HG02840 (cell line): Measurements from ENCODE around the gene ATP2A3.

Source experiments
- ATAC-seq: cut with Tn5 transposase; IDR thresholded peaks from one replicate; pipeline ENCODE4 v1.9.1; 2021; ENCODE audit warnings: mild to moderate bottlenecking, moderate library complexity, moderate number of reproducible peaks; ENCODE audit not compliant: unreplicated experiment, low FRiP score

ATP2A3 gene

DNA sequence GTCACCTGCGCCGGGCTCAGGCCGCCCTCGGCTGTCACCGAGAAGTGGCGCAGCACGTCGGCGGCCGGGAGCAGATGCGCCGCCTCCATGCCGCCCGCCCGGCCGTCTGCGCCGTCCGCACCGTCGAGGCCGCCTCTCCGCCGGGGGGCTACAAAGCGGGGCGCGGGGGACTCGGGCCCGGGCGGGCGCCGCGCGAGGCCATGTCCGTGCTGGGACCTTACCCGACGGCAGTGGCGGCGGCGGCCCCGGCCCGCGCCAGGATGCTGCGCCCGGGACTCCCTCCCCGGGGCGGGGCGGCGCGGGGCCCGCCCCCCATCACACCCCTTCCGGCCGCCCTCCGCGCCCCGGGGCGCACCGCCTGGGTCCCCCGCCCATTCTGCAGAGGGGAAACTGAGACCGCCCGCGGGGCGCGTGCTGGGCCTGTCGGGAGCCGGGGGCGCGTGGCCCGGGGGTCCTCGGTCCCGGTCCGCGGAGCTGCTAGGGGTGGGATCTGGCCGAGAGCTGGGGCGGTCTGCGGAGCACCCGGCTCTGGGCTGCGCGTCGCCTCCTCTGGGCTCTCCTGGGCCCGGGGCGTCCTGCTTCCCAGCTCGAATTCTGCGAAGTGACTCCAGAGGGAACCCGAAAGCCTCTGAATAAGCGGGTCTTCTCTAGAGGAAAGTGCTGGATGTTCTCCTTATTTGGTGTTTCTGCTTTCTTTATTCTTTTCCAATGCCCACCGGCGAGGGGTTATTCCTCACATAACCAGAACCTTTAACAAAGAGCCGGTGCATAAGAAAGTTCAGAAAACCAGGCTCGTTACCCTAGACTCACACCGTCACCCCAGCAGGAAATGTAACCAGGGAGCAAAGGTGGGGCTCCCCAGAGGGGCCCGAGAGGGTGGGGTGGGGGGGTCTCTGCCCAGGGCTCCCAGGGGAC is at the start of gene ATP2A3:
Gene ATP2A3 (minus strand): TSS at position 235 of the 915 bp plus-strand sequence. CDS start 146 bp downstream, at position 89.
- ATAC-seq, result no peak

DNA sequence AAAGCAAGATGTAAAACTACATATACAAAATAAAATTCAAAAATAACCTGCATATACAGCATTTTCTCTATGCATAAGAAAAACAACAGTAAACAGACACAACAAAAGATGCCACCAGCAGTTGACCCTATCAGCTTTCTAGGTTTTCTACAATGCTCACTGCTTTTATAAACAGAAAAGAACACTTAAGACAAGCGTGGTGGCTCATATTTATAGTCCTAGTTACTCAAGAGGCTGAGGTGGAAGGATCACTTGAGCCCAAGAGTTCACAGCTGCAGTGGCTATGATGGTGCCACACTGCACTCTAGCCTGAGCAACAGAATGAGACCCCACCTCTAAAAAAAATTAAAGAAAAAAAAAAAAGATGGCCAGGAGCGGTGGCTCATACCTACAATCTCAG is 46.5 kb upstream of the ATP2A3 start:
- ATAC-seq, result no peak

DNA sequence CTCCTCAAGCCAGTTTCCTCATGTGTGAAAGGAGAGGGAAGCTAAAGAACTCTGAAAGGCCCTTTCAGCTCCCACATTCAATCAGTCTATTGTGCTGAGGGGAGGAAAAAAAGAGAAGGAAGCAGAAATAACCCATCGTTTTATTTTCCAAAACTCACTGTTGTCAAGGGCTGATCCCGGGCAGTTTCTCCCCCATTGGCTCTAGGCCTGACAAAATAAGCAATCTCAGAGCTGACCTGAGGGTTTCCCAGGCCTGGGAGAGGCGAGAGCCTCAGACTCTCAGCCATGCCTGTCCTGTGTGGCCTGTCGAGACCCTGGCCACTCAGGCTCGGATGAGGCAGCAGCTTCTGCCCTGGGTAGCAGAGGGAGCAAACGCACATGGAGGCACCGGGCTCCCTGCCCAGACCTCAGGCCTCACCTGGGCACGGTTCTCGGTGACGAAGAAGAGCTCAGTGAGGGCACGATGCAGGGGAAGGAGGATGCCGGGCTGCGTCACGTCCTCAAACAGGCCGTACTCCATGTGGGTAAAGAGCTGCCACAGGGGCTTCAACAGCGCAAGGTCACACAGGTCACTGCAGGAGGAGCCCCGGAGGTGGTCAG is 45.0 kb upstream of the ATP2A3 start:
- no peak for ATAC-seq

DNA sequence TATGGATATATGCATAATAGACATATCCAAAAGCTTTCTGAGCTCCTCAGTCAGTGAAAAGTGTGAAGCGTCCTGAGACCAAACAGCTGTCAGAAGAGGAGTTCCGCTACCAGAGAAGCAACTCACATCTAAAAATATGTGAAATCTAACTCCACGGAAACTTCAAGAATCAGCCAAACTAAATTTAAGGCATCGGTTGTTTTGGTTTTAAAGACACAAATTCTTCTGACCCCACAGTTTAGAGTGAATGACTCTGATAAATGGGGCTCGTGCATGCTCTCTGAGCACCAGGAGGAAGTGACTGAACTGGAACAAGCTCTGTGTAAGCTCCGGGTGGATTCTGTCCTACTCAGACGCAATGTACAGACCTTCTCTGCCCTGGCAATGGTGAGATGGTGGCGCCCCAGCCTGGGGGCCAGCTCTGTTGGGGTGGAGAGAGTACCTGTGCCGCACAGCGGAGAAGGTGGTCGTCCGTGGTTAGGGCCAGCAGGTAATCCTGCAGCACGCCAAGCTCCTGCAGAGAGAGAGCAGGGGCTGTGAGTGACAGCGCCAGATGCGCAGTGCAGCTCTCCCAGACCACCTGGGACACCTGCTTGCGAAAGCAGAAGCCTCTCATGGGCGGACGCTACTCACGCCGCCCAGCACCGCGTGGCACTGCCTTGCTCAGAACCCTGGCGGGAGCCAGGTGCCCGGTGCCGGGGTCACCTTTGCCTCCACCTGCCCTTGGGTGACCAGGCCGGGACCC is 44.4 kb upstream of the ATP2A3 start:
- ATAC-seq, result no peak

DNA sequence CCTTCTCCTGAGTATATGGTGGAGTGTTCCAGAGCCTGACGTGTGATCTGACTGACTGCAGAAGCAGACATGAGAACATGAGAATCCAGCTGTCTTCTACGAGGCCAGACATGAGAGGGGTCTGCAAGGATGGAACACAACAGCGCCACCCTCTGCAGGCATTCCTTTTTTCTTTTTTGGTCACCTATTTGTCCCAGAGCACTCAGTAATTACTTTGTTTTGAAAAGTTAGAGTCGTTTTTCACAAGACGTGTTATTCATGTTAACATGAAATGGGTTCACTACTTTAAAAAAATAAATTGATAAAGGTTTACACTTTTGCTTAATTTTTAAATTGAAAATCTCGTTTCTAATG is 43.8 kb upstream of the ATP2A3 start:
- no peak for ATAC-seq

DNA sequence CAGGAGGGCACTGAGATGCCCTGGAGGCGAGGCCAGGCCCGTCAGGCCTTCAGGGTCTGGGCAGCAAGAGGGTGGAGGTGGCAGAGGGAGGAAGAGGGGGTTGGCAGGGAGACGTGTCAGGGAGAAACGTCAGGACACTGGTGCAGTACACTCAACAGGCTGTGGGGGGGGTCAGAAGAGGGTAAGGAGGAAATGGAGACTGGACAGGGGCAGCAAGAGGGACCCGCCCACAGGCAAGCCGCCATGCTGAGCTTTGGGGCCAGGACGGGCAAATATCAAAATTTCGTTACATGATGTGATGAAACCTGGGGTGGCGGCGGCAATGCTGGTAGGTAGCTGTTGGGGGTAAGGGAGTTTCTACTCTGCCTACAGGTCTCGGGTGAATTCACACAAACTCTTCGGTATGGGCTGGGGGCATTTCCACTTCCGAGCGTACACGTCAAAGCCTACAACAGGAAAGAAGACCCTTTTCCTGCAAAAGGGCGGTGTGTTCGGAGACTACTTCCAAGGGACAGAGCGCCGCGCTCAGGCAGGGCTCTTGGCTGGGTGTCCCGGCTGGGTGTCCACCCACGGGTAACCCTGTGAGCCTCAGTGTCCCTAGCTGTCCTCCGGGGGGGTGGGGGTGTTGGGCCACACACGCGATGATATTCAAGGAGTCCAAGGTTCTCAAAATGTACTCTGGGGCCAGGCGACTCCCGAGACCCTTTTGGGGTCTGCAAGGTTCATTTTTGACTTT is 43.3 kb upstream of the ATP2A3 start:
- ATAC-seq, result no peak

DNA sequence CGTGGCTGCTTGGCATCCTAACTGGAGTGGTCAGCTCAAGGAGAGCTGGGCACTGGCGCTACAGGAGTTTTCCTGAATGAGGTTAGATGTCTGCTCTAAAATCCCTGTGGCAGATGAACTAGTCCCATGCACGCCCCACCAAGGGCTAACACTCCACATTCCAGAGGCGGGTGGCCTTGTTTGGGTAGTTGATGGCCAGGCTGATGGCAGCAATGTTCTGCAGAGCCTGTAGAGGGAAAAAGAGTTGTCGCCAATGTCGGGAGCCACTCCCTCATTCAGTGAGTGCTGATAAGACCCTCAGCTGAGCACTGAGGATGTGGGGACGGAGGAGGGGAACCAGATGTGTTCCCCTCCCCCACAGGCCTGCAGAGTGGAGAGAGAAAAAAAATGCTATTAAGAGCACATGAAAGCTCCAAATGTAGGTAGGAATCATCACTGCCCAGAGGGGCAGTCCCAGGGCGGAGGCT is 42.5 kb upstream of the ATP2A3 start:
- no peak for ATAC-seq

DNA sequence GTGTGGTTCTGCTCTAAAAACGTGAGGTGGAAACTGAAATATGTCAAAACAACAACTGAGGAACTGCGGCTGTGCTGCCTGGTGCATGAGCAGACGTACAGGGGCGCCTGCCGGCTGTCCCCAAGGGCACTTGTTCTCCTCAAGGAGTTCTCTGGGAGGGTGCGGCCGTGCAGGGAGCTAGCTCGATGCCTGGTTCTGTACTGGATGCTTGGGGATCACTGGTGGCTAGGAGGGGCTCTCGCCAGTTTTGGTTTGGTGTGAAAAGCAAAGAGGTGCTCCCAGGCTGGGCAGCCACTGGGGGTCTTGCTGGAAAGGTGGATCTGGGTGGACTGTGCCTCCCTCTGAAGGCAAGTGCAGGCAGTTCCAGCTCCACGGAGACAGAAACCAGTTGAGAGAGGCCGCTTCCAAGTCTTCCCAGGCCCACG is 41.9 kb upstream of the ATP2A3 start:
- ATAC-seq, result no peak

DNA sequence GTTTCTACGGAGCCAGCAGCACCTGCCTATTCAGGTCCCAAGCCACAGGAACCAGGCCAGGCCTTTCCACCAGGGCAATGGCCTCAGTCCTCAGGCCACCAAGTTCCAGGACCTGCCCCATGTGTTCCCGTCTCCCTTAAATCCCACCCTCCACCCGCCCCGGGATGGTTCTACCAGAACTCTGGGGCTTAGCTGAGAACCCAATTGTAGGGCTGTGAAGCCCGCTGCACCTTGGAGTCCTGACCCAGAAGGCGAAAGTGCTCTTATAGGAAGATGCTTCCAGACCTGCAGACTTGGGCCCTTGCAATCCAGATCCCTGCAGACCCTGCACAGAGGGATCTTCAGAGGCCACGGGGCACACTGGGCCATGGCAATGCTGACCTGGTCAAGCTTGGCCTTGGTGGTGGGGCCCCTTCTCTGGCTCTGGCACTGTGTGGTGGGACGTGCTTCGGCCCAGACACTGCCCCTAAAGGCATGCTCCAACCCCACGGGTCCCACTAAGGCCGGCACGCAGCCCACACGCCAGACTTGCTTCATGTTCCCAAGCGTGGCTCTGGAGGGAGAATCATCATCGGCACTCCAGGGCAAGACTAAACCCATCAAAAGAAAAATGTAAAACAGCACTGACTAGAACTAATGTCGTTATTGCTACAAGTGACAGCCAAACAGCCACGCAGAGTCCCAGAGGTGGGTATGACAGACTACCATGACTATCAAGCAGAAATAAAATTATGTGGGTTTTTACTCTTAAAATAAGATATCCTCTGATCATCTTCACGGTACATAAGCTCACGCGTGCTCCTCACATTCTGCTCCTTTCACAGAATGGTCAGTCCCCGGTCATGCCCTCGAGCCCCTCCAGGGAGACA is 41.3 kb upstream of the ATP2A3 start:
- no peak for ATAC-seq

DNA sequence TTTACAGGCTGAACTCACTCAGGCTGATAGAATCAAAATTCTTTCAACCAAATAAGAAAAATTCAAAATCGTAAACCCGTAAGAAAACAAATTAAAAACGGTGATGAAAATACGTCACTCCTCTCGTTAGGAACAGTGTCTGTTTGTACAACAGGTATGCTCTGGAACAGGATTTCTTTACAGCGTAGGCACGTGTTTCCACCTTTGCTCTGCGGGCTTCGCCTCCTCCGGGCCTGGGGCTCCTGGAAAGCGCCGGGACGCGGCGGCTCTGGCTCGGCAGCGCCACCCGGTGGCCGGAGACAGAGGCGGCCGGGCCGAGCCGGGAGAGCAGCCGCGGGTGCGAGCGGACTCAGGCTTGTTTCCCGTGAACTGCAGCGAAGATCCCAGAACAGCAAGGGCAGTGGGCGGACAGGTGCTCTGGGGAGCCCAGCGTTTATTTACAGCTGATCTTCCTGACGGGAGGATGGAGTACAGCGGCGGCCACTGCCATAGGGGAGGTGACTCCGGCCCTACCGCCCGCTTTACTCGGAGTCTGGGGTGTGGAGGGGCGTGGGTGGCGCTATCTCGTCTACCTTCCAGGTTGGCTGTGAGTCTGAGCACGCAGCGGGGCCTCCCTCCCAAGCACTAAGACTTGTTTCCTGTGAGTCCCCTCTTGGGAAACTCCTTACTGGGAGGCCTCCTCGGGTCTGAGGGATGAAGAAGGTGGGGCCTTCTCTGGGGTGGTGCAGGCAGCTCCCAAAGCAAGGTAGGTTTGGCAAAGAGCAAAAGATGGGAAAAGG is 40.5 kb upstream of the ATP2A3 start:
- ATAC-seq, result no peak

DNA sequence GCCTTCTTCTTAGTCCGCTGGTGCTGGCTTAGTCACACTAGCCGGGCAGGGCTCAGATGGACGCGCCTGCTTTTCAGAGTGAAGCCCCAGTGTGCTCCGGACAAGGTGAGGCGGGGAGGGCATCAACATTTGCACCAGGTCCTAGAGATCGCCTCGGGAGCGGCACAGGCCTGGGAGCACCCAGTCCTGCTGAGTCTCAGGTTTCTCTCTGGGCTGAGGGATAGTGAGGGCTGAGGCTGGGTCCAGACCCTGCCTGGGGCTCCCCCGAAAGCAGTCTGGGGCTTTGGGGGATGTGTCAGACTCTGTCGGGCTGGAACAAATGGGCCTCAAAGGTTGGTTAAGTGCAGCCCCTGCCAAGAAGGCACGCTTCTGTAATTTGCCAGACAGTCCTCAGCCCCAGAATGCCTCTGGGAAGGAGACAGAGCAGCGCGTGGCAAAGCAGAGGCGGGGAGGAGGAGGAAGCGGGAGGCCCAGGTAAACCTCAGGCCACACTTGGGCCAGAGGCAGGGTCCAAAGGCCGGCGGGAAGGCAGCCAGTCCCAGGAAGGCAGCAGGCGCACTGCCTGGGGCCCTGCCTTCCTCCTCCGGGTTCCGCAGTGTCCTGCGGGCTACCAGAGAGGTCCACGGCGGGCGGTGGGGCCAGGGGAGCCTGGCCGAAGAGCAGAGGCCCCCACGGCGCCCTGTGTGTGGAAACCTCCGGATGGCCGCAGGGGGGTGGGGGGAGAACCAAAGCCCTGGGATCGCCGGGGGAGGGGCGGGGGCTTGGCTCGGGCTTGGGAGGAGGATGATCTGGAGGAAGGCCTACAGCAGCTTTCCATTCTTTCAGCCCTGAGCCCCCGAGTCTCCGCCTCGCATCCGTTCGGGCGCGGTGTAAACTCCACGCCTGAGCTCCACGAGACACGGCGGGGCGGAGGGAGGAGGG is 39.5 kb upstream of the ATP2A3 start:
- no peak for ATAC-seq

DNA sequence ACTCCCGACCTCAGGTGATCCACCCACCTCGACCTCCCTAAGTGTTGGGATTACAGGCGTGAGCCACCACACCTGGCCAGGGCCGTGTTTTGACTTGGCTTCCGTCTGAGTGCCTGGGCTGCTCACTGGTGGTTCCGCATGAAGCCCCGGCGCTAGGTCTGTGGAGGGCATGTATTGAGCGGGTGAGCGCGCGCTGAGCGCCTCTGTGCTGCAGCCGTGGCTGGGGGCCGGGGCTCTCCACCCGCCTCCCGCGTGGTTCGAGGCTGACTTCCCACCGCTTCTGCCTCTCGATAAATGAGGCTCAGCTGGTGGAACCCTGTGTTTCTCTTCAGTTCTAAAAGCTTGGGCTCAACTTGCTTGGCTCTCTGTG is 38.9 kb upstream of the ATP2A3 start:
- no peak for ATAC-seq

DNA sequence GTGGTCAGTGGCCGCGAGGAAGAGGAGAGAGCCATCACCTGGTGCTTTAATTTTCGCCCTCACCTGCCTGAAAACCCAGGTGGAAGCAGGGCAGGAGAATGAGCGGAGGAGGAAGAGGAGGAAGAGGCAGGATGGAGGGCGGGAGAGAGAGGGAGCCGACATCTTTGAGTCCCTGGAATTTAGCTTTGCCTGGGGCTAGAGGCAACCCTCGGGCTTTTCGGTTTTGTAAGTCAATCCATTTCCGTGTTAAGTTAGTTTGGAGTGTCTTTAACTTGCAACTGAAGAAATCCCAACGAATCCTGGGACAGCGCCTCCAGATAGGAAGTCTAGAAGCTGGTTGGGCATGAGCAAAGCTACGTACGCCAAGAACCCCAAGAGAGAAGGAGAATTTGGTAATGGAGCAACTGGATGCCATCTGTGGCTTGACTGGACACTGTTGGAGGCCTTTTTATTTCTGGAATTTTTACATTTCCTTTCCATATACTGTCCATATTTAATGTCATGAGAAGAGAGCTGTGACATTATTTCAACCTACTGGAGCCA is 36.9 kb upstream of the ATP2A3 start:
- ATAC-seq, result no peak

DNA sequence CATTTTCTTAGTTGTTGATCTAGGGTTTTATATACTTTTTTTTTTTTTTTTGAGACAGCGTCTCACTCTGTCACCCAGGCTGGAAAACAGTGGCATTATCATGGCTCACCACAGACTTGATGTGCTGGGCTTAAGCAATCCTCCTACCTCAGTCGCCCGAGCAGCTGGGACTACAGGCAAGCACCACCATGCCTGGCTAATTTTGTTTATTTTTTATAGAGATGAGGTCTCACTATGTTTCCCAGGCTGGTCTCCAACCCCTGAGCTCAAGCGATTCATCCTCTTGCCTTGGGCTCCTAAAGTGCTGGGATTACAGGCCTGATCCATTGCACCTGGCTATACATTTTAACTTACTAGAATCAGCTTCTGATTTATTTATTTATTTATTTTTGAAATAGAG is 34.2 kb upstream of the ATP2A3 start:
- no peak for ATAC-seq

DNA sequence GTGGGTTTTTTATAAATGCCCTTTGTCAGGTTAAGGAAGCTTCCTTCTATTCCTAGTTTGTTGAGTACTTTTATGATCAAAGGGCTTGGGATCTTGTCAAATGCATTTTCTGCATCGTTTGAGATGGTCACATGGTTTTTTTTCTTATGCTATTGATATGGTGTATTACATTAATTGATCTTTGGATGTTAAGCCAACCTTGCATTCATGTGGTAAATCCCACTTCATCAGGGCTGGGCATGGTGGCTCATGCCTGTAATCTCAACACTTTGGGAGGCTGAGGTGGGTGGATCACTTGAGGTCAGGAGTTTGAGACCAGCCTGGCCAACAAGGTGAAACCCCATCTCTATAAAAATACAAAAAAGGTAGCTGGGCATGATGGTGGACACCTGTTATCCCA is 30.8 kb upstream of the ATP2A3 start:
- ATAC-seq, result no peak

DNA sequence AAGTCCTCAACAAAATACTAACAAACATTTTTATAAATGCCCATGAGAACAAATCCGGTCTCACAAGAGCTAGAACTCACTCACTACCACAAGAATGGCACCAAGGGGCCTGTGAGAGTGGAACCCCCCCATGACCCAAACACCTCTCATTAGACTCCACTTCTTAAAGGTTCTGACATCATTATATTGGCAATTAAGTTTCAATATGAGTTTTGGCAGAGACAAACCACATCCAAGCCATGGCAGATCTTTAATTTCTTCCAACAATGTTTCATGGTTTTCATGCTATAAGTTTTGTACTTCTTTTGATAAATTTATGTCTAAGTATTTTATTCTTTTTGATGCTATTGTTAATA is 30.0 kb upstream of the ATP2A3 start:
- no peak for ATAC-seq

DNA sequence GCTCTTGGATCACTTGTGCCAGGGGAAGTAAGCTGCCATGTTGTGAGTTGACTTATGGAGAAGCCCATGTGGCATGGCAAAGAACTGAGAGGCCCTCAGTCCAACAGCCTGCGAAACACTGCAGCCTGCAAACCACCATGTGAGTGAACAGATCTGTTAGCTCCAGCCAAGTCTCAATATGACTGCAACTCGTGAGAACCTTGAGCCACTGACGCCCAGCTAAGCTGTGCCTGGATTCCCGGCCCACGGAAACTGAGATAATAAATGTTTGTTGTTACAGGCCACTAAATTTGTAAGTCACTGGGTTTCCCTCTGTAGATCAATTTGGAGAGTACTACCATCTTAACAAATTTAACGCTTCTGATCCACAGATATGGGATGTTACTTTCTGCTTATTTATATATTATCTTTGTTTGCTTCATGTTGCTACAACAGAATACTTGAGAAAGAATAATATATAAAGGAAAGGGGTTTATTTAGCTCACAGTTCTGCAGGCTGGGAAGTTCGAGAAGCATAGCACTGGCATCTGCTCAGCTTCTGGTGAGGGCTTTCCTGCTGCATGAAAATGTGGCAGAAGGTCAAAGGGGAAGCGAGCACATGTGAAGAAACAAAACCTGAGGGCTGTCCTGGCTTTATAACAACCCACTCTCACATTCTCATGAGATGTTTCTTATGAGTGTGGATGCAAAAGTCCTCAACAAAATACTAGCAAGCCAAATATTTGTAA is 29.4 kb upstream of the ATP2A3 start:
- ATAC-seq, result no peak
